NCI-H2227 (cell line): ENCODE data around the gene STAG3.
A peak's percentile ranks its signal among the peaks of the same experiment; 100 is the strongest.
"Not testable (repeated sequence)": the region's sequence is repeated elsewhere in the genome, so short reads cannot be mapped to it uniquely, and the experiment has no call there.

Experiments used
- DNase-seq: peaks from one replicate; lab custom pipeline; 2025; ENCODE audit not compliant: unreplicated experiment; lab: John Stamatoyannopoulos, UW

The STAG3 gene

DNA sequence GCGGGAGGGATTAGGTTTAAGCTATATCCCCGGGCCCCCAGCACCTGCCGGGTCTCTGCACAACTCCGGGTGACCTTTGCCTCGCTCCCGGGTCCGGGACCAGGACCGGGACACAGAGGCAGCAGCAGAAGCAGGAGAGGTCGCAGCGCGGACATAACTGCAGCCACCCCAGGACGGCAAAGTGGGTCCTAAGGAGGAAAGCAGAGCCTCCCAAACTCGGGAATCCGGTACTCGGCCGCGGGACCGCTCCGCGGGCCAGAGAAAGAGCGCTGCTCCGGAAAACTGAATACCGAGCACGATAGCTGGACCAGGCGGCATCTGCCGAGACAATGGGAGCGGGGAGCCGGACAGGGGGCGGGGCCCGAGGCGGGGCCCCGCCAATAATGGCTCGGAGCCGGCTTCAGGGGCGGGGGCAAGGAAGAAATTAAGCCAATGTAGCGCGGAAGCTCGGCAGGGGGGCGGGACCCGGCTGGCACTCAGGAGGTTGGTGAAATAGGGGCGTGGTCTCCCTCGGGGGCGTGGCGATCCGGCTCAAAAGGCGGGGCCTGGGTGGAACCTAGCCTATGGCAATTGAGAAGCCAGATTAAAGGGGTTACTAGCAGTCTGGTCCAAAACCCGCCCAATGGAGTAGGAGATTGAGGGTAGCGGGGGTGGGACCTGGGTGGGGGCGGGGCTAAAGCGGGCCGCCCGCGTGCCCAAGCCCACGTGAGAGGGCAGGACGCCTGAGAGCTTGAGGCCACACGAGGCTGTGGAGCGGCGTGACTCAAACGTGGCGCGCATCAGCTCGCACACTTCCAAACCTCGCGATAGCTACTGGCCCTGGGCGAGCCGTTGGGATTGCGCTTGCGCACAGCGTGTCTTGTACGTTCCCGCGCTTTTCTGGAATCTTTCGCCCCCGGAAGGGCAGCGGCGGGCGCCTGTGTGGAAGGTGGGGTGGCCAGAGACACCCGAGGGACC lies at the start of gene STAG3, which contains the start of gene GPC2:
Gene STAG3, plus strand, starts transcription at position 874 of the 957 bp plus-strand sequence. CDS start 2,639 bp downstream, outside the sequence.
Gene GPC2, minus strand, starts transcription at position 337 of the 957 bp plus-strand sequence. Its CDS starts 182 bp downstream, at position 155.
- peak; percentile 98 for DNase-seq

DNA sequence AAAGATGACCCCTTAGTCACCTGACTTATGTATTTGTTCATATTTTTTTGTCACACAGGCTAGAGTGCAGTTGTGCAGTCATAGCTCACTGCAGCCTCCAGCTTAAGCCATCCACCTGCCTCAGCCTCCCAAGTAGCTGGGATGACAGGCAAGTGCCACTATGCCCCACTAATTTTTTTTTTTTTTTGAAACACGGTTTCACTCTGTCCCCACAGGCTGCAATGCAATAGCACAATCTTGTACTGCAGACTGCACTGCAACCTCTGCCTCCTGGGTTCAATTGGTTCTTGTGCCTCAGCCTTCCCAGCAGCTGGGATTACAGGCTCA lies 49.1 kb upstream of the STAG3 start:
- no peak for DNase-seq

GRCh38 chr7:100130220-100130607 lies 47.5 kb upstream of the STAG3 start:
- DNase-seq = not testable (repeated sequence)

DNA sequence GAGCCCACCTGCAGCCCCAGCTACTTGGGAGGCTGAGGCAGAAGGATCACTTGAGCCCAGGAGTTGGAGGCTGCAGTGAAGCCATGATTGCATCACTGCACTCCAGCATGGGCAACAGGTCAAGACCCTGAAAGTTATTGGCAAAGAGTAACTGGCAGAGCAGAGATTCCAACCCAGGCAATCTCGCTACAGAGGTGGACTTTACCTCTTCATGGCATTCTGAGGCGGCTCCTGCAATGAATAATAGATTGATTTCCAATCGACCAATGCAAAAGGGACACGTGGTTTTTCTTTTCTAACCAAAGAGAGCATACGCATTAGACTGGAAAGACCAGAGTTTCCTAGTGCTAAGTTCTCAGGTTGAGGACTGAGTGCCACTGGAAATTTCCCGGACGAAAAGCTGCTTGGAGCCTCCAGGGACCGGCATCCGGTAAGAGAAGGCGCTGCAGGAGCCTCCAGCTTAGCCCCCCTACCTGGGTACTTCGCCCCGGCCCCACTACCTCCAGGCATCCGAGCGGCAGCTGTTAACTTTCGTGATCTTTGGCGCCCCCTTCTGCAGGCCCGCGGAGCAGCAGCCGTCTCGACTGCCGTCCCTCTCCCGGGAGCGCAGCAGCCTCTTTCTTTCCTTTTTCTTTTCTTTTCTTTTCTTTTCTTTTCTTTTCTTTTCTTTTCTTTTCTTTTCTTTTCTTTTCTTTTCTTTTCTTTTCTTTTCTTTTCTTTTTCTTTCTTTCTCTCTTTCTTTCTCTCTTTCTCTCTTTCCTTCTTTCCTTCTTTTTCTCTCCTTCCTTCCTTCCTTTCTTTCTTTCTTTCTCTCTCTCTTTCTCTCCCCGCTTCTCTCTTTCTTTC lies 46.9 kb upstream of the STAG3 start:
- peak; percentile 78 for DNase-seq

DNA sequence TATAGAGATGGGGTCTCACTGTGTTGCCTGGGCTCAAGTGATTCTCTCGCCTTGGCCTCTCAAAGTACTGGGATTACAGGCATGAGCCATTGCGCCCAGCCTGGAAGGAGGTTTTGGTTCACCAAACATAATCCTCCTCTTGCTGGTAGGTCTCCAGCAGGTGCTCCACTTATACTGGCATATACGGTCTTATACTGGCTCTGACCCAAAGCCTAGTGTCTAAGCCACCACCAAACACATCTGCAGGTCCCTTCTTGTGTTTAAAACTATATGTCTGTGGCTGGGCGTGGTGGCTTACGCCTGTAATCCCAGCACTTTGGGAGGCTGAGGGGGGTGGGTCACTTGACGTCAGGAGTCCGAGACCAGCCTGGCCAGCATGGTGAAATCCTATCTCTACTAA lies 45.6 kb upstream of the STAG3 start:
- DNase-seq = no peak

GRCh38 chr7:100132697-100133151 lies 45.0 kb upstream of the STAG3 start:
- peak; percentile 75 for DNase-seq

GRCh38 chr7:100137851-100138760 lies 39.6 kb upstream of the STAG3 start:
- DNase-seq = no peak

DNA sequence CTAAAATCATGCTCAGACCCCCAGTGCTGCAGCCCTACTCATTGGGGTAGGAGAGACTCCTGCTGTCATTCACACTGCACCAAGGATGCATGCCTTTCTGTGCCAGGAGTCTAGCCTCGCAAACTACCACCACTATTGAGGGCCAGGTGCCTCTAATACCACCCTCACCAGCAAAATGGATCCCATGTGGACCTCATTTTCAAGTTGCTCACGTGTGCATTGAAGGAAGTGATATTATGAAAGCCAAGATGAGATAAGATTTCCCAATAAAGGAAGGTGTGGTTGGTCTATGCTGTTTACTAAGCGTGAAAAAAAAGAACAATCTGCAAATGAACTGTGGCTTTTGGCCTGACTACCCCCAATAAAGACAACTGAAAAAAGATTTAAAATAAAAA lies 36.2 kb upstream of the STAG3 start:
- no peak for DNase-seq

- no peak for DNase-seq
Observed at GRCh38 chr7:100142461-100142860, 35.3 kb upstream of the STAG3 start.

DNA sequence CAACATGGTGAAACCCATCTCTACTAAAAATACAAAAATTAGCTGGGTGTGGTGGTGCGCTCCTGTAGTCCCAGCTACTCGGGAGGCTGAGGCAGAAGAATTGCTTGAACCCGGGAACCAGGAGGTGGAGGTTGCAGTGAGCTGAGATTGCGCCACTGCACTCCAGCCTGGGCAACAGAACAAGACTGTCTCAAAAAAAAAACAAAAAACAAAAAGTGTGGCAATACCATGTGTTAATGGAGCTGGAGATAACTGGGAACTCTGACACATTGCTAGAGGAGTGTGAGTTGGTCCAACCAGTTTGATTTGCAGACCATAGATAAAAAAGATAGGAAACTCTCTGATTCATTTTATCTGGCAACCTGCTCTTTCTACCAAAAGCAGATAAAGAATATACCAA lies 31.4 kb upstream of the STAG3 start:
- not testable (repeated sequence) for DNase-seq

GRCh38 chr7:100147278-100147677 lies 30.4 kb upstream of the STAG3 start:
- DNase-seq = no peak

GRCh38 chr7:100148225-100148558 lies 29.5 kb upstream of the STAG3 start:
- DNase-seq = no peak

DNA sequence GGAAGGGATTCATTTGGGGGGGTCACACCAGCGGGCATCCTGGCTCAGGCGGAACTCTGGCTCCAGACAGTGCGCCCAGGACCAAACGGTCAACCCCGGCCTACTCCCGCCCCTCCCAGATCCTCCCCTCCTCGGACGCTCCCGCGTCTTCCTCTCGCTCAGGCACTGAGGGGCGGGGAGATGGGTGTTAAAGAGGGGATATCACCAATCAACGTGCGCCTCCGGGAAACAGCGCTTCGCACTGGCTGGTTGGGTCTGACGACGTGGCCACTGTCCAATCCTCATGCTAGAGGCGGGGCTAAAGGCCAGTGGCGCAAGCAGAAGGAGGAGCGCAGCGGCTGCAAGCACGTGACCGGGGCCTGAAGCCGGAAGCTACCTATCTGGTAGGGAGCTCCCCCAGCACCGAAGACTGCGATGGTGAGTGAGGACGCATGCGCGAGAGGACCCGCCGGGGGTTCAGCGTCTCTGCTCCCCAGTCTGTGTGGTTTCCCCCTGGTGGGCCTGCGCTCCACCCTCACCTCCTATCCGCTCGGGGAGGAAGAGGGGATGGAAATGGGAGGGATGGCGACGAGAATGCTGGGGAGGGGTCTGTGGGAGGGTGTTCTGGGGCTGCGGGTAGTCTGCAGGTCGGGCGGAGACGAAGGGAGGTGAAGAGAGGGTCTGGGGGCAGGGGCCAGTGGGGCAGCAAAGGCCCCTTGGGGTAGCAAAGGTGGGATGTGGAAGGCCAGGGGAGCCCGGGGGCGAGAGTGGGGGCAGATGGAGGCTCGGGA lies 29.0 kb upstream of the STAG3 start, which contains the start of gene LAMTOR4:
Gene LAMTOR4, plus strand, starts transcription at position 360 of the 770 bp plus-strand sequence. Its CDS starts 55 bp downstream, at position 415.
- DNase-seq = peak; percentile 100

GRCh38 chr7:100152404-100152803 lies 25.3 kb upstream of the STAG3 start:
- no peak for DNase-seq

- no peak for DNase-seq
Observed at GRCh38 chr7:100152937-100153666, 24.6 kb upstream of the STAG3 start.

DNA sequence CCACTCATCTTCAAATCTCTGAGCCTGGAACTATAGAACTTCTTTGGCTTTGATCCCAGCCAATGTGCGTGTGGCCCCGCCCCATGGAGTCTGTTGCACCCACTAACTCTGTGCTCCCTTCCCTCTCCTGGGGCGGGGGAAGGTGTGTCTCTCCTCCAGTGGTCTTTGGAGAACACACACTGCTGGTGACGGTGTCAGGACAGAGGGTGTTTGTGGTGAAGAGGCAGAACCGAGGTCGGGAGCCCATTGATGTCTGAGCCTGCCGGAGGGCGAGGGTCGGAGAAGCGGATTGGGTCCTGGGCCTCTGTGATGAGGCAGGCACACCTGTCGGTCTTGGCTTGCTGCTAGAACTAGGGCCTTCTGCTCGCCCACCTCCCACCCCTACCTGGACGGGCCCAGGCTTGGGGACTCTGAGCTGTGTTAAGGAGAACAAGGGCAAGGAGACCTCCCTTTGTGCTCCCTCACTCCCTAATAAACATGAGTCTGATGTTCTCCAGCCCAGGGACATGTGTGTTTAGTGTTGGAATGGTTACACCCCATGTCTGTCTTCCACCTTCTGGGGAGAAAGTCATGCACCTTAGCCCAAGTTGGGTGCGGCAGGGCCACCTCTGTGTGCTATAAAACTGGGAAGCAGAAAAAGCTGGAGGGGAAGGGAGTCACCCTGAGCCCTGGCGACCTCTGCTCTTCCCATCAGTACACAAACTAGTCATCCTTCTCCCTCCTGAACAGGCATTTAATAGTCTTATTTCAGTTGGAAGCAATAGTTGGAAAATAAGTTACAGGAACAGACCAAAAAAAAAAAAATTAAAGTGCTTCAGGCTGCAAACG lies 23.8 kb upstream of the STAG3 start:
- DNase-seq = no peak

DNA sequence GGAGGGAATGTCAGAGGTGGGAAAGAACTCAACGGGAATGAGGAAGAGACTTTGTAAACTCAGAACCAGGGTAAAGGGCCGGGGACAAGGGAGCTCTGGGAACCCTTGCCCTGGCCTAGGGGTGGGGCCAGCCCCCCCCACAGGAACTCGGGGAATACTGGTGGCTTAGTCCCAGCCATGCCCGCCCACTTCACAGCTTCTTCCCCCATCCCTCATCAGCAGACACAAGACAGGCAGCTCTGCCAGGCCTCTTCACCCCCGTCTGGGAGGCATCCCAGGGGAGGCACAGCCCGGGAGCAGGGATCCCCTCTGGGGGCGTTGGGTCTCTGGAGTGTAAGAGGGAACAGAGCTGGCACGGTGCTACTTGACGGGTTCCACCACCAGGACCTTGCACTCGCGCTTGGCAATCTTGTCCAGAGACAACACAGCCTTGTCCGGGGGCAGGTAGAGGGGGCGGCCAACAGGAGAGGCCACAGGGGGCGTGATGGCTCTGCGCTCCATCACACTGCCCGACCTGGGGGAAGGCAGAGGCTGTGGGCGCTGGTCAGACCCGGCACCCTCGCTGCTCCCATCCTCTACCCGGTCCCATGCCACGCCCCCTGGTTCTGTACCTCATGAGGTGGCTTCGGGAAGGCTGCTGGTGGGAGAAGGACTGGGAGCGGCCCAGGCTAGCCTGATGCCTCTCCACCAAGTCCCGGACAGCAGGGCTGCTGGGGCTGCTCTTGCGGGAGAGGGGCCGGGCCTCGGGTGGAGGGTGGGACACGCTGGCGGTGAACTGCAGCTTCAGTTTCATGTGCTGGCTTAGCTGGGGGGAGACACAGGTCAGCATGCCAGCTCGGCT lies 22.8 kb upstream of the STAG3 start:
- no peak for DNase-seq
